PC-9 (cell line): ENCODE measurements around the gene SETD4. TPM values are rescaled to one million over a fixed set of nuclear protein-coding genes. Genes with fewer than 3 reads are reported as not detected.

Experiments
- BruUV-seq: library from RNA; stranded (reverse); fragments of 400-500 nt; replicated peaks from 2 replicates; lab custom pipeline; 2021; lab: Mats Ljungman, UMichigan
- CTCF ChIA-PET: fragments of 300-600 bp; sonication (Branson Sonifier 250); formaldehyde crosslinking; loops from one replicate; lab custom pipeline; 2022; ENCODE audit warnings: antibody characterized with exemption; lab: Charles Lee
- POLR2A ChIA-PET: fragments of 300-600 bp; sonication (Branson Sonifier 250); formaldehyde crosslinking; loops from one replicate; lab custom pipeline; 2022; ENCODE audit warnings: antibody characterized with exemption; ENCODE audit not compliant: unreplicated experiment; lab: Charles Lee
- DNase-seq, 2 experiments: peaks; one replicate each; pipeline versions ENCODE4 v3.0.0 to v3.0.0-alpha.2; 2015 to 2022; ENCODE audit warnings: mixed read lengths in 1 of 2
- H2AFZ ChIP-seq: fragments of 200-600 bp; sonication (generic); 2 replicates; pipeline ENCODE4 v1.8.1; 2017; ENCODE audit warnings: antibody characterized with exemption
- H3F3A ChIP-seq: fragments of 200-600 bp; sonication (generic); 2 replicates; pipeline ENCODE4 v1.8.1; 2017; ENCODE audit warnings: antibody characterized with exemption, mild to moderate bottlenecking, low read depth; ENCODE audit not compliant: insufficient read depth
- H3K27ac ChIP-seq: fragments of 200-600 bp; sonication (generic); 2 replicates; pipeline ENCODE4 v1.6.1; 2016; ENCODE audit warnings: mixed run types
- H3K27me3 ChIP-seq: fragments of 200-600 bp; sonication (generic); 2 replicates; pipeline ENCODE4 v1.6.1; 2016; ENCODE audit warnings: low read depth, mixed run types; ENCODE audit not compliant: insufficient read depth
- H3K36me3 ChIP-seq: fragments of 200-600 bp; sonication (generic); 2 replicates; pipeline ENCODE4 v1.6.1; 2016; ENCODE audit warnings: low read depth, mixed run types
- H3K4me1 ChIP-seq: fragments of 200-600 bp; sonication (generic); replicated peaks from 2 replicates; pipeline ENCODE4 v1.6.1; 2016; ENCODE audit warnings: mixed run types; ENCODE audit not compliant: insufficient read depth
- H3K4me2 ChIP-seq: fragments of 200-600 bp; sonication (generic); 2 replicates; pipeline ENCODE4 v1.6.1; 2017; ENCODE audit warnings: mixed run types
- H3K4me3 ChIP-seq: fragments of 200-600 bp; sonication (generic); 2 replicates; pipeline ENCODE4 v1.6.1; 2016; ENCODE audit warnings: mixed run types
- H3K79me2 ChIP-seq: fragments of 200-600 bp; sonication (generic); 2 replicates; pipeline ENCODE4 v1.6.1; 2017; ENCODE audit warnings: low read depth, mixed run types
- H3K9me2 ChIP-seq: fragments of 200-600 bp; sonication (generic); 2 replicates; pipeline ENCODE4 v1.8.1; 2017; ENCODE audit warnings: mild to moderate bottlenecking; ENCODE audit not compliant: insufficient read depth
- H3K9me3 ChIP-seq: fragments of 200-600 bp; sonication (generic); 2 replicates; pipeline ENCODE4 v1.8.1; 2016; ENCODE audit warnings: low read depth; ENCODE audit not compliant: insufficient read depth
- H4K20me1 ChIP-seq: fragments of 200-600 bp; sonication (generic); 2 replicates; pipeline ENCODE4 v1.8.1; 2017; ENCODE audit not compliant: insufficient read depth
- EZH2 ChIP-seq: fragments of 200-600 bp; sonication (generic); IDR thresholded peaks from 2 replicates; pipeline ENCODE4 v1.8.0; 2017; ENCODE audit warnings: antibody characterized with exemption, low read depth
- intact Hi-C: fragments of 100-400 bp; cut with micrococcal nuclease; formaldehyde crosslinking; loops from one replicate; pipeline ENCODE4 v1.10.0; 2022; ENCODE audit not compliant: unreplicated experiment
- total RNA-seq: library from RNA; stranded (reverse); gene quantifications from 2 replicates; pipeline ENCODE4 v1.2.3, GENCODE V29; 2021
- TF ChIP-seq, protein P1 (sequence below): fragments of 200-600 bp; sonication (generic); conservative IDR thresholded peaks from 2 replicates; pipeline ENCODE4 v1.6.1; 2017; ENCODE audit warnings: mixed run types, antibody characterized with exemption, mild to moderate bottlenecking, moderate library complexity

The SETD4 gene
- total RNA-seq, 1 experiment from 2014 or later = 27.3 TPM

DNA sequence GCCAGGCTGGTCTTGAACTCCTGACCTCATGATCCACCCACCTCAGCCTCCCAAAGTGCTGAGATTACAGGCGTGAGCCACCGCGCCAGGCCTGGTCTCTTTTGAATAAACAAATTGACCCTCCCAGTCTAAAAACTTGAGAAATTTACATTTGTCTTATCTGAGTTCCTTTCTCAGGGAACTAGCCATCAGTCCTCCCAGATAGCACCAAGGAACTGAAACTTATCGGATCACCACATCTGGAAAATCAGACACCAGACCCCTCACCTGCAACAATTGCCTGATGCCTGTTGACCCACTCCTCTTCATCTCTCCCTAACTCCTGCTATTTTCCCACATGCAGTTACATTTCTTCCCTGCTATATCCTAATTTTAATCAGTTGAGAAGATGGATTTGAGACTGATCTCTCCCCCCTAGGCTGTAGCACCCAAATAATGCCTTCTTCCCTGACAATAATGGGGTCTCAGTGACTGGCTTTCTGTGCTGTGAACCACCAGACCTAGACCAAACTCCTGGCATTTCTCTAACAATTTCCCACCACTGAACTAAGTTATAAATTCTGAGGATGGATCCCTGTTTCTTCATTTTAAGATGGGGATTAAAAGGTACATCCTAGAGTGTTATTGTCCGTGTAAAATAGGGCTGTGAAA, 8.5 kb upstream of the SETD4 start:
- H3K79me2 ChIP-seq = peaks cover 13% of the 10 kb centered on the region
- H3K4me1 ChIP-seq = peaks cover 21% of the 10 kb centered on the region
- no peaks in the 10 kb centered on the region for H3F3A ChIP-seq
- DNase-seq = no peak
- H3K4me2 ChIP-seq = peak overlapping the region; percentile 83; the same call in 1 of the 2 replicates
- H4K20me1 ChIP-seq = no peaks in the 10 kb centered on the region
- no peak for TF ChIP-seq EZH2
- TF ChIP-seq, protein P1, sequence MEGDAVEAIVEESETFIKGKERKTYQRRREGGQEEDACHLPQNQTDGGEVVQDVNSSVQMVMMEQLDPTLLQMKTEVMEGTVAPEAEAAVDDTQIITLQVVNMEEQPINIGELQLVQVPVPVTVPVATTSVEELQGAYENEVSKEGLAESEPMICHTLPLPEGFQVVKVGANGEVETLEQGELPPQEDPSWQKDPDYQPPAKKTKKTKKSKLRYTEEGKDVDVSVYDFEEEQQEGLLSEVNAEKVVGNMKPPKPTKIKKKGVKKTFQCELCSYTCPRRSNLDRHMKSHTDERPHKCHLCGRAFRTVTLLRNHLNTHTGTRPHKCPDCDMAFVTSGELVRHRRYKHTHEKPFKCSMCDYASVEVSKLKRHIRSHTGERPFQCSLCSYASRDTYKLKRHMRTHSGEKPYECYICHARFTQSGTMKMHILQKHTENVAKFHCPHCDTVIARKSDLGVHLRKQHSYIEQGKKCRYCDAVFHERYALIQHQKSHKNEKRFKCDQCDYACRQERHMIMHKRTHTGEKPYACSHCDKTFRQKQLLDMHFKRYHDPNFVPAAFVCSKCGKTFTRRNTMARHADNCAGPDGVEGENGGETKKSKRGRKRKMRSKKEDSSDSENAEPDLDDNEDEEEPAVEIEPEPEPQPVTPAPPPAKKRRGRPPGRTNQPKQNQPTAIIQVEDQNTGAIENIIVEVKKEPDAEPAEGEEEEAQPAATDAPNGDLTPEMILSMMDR = no peak
- CTCF ChIA-PET = interaction anchor here (0.7 to 1.1 kb wide), 2 partner anchors 44 kb away, joined by 4 to 11 read pairs; no protein-coding TSS in a partner anchor
- H3K36me3 ChIP-seq = peaks cover 9% of the 10 kb centered on the region; the same call in 1 of the 2 replicates
- H3K27me3 ChIP-seq = no peaks in the 10 kb centered on the region
- peak overlapping the region; percentile 99 for H2AFZ ChIP-seq
- intact Hi-C loops = no loop called here
- POLR2A ChIA-PET = interaction anchor here (0.5 to 0.9 kb wide), 4 partner anchors 13 to 361 kb away, joined by 3 to 10 read pairs (median 4); no protein-coding TSS in a partner anchor
- peak overlapping the region; percentile 79; the same call in 1 of the 2 replicates for H3K27ac ChIP-seq
- peaks cover 6% of the 10 kb centered on the region for H3K9me3 ChIP-seq
- H3K4me3 ChIP-seq = peak overlapping the region; percentile 78; the same call in 1 of the 2 replicates
- H3K9me2 ChIP-seq = no peaks in the 10 kb centered on the region
- BruUV-seq = no TSS peak

DNA sequence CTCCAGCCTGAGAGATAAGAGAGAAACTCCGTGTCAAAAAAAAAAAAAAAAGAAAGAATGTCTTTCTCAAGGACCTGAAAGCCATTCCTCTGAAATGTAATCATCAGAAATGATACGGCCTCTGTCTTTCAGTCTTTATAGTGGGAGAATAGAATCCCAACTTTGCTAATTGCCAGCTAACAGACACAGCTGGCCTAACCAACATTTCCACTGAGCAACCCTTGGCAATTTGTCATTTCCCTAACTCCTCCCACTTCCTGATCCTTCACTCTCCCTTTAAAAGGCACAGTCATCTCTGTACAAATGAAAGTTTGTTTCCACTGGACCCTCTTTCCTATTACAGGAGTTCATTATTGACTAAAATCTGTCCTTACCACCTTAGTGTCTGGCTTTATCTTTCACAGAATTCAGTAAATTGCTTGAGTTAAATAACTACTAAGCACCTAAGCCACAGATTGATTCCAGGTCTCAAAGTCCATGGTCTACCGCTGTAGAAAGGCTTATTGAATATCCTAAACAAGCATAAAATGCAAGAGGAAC, 5.2 kb upstream of the SETD4 start:
- POLR2A ChIA-PET = no interaction called here
- CTCF ChIA-PET = no interaction called here
- intact Hi-C loops = no loop called here
- H3K36me3 ChIP-seq = no peaks in the 10 kb centered on the region
- peaks cover 6% of the 10 kb centered on the region for H3K9me3 ChIP-seq
- H3K27ac ChIP-seq = no peak overlapping the region
- H3K79me2 ChIP-seq = peaks cover 6% of the 10 kb centered on the region
- no peak overlapping the region for H3K4me2 ChIP-seq
- H3K27me3 ChIP-seq = no peaks in the 10 kb centered on the region
- DNase-seq = no peak
- H3K9me2 ChIP-seq = no peaks in the 10 kb centered on the region
- H3F3A ChIP-seq = no peaks in the 10 kb centered on the region
- H3K4me1 ChIP-seq = peaks cover 16% of the 10 kb centered on the region
- no peaks in the 10 kb centered on the region for H4K20me1 ChIP-seq
- no peak overlapping the region for H3K4me3 ChIP-seq
- TF ChIP-seq, protein P1 = no peak
- BruUV-seq = no TSS peak
- H2AFZ ChIP-seq = peak overlapping the region; percentile 64; the same call in 1 of the 2 replicates

DNA sequence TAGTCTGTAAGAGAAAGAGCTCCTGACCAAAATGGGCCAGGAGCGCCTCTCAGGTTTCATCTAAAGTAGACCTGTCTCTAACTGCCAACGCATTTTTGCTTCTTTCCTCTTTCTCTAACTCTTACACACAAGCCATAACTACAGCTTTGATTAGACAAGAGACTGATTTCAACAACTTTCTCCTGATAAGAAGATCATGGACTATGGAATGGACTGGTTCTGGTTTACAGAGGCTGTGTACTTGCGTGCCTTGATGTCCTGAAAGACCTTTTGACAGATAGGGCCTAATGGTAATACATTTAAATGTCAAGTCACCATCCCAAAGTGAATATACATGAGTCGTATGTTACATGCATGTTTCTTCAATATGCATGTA, 3.7 kb upstream of the SETD4 start:
- H3K4me3 ChIP-seq = no peak overlapping the region
- no peak overlapping the region for H3K27ac ChIP-seq
- H3F3A ChIP-seq = peaks cover 9% of the 10 kb centered on the region; the same call in 1 of the 2 replicates
- H3K4me1 ChIP-seq = peaks cover 8% of the 10 kb centered on the region
- no peak for DNase-seq
- peaks cover 1% of the 10 kb centered on the region for H3K79me2 ChIP-seq
- TF ChIP-seq, protein P1 = no peak
- TF ChIP-seq EZH2 = no peak
- no peak overlapping the region for H3K4me2 ChIP-seq
- H4K20me1 ChIP-seq = no peaks in the 10 kb centered on the region
- H3K9me3 ChIP-seq = peaks cover 5% of the 10 kb centered on the region
- intact Hi-C loops = loop anchor here (5.0 kb wide), 1 partner anchor 143 kb away; no protein-coding TSS in a partner anchor
- H3K27me3 ChIP-seq = no peaks in the 10 kb centered on the region
- POLR2A ChIA-PET = interaction anchor here (0.6 kb wide), 1 partner anchor 23 kb away, joined by 5 read pairs; no protein-coding TSS in a partner anchor
- no TSS peak for BruUV-seq
- H3K36me3 ChIP-seq = no peaks in the 10 kb centered on the region
- CTCF ChIA-PET = interaction anchor here (0.7 kb wide), 1 partner anchor 856 kb away, joined by 5 read pairs; no protein-coding TSS in a partner anchor
- no peak overlapping the region for H2AFZ ChIP-seq
- H3K9me2 ChIP-seq = no peaks in the 10 kb centered on the region
